ENCODE measurements around the gene GALNTL6.

GALNTL6 gene

GRCh38 chr4:172011196-172011595 is 198.0 kb downstream of the GALNTL6 start:
- peaks cover 6% of the 10 kb centered on the region for H3K4me1 Mint-ChIP-seq
- no peak overlapping the region for H3K27ac Mint-ChIP-seq
- H3K4me3 Mint-ChIP-seq = no peak overlapping the region
- H3K36me3 Mint-ChIP-seq = no peaks in the 10 kb centered on the region
- ATAC-seq = no peak
- H3K27me3 Mint-ChIP-seq = no peaks in the 10 kb centered on the region
- H3K9me3 Mint-ChIP-seq = peaks cover 7% of the 10 kb centered on the region

- Mint-ChIP-seq H3K27me3 (no peaks in the 10 kb centered on the region), H3K36me3 (no peaks in the 10 kb centered on the region), H3K4me1 (no peaks in the 10 kb centered on the region)
Observed at GRCh38 chr4:172018358-172018757, 205.2 kb downstream of the GALNTL6 start.

GRCh38 chr4:172035562-172035961 is 222.4 kb downstream of the GALNTL6 start:
- Mint-ChIP-seq H3K27me3 (no peaks in the 10 kb centered on the region), H3K27ac (no peak overlapping the region), H3K4me1 (no peaks in the 10 kb centered on the region), H3K4me3 (no peak overlapping the region), H3K36me3 (no peaks in the 10 kb centered on the region), H3K9me3 (no peaks in the 10 kb centered on the region)
- no peak for ATAC-seq

More at GRCh38 chr4:172018358-172018757, 205.2 kb downstream of the GALNTL6 start:
- Mint-ChIP-seq H3K9me3 (peaks cover 6% of the 10 kb centered on the region), H3K27ac (no peak overlapping the region), H3K4me3 (no peak overlapping the region)
- no peak for ATAC-seq

GRCh38 chr4:172040766-172041165 is 227.6 kb downstream of the GALNTL6 start:
- Mint-ChIP-seq H3K4me3 (no peak overlapping the region), H3K27ac (no peak overlapping the region), H3K4me1 (no peaks in the 10 kb centered on the region), H3K36me3 (no peaks in the 10 kb centered on the region), H3K9me3 (no peaks in the 10 kb centered on the region), H3K27me3 (no peaks in the 10 kb centered on the region)
- no peak for ATAC-seq

GRCh38 chr4:172042714-172043114 is 229.5 kb downstream of the GALNTL6 start:
- H3K27ac Mint-ChIP-seq = no peak overlapping the region
- H3K36me3 Mint-ChIP-seq = no peaks in the 10 kb centered on the region
- no peaks in the 10 kb centered on the region for H3K27me3 Mint-ChIP-seq
- no peak for ATAC-seq
- no peaks in the 10 kb centered on the region for H3K9me3 Mint-ChIP-seq
- H3K4me3 Mint-ChIP-seq = no peak overlapping the region
- H3K4me1 Mint-ChIP-seq = no peaks in the 10 kb centered on the region

- Mint-ChIP-seq H3K27ac (no peak overlapping the region), H3K36me3 (no peaks in the 10 kb centered on the region), H3K4me3 (no peak overlapping the region), H3K9me3 (no peaks in the 10 kb centered on the region), H3K4me1 (no peaks in the 10 kb centered on the region), H3K27me3 (no peaks in the 10 kb centered on the region)
- no peak for ATAC-seq
Observed at GRCh38 chr4:172045981-172046380, 232.8 kb downstream of the GALNTL6 start.

GRCh38 chr4:172048666-172049065 is 235.5 kb downstream of the GALNTL6 start:
- ATAC-seq = no peak
- no peaks in the 10 kb centered on the region for H3K9me3 Mint-ChIP-seq
- H3K36me3 Mint-ChIP-seq = no peaks in the 10 kb centered on the region
- H3K27me3 Mint-ChIP-seq = no peaks in the 10 kb centered on the region
- no peaks in the 10 kb centered on the region for H3K4me1 Mint-ChIP-seq
- H3K27ac Mint-ChIP-seq = no peak overlapping the region
- H3K4me3 Mint-ChIP-seq = no peak overlapping the region

GRCh38 chr4:172050911-172051310 is 237.7 kb downstream of the GALNTL6 start:
- Mint-ChIP-seq H3K27me3 (no peaks in the 10 kb centered on the region), H3K27ac (no peak overlapping the region), H3K9me3 (no peaks in the 10 kb centered on the region), H3K4me3 (no peak overlapping the region), H3K4me1 (no peaks in the 10 kb centered on the region), H3K36me3 (no peaks in the 10 kb centered on the region)
- ATAC-seq = no peak

- H3K27me3 Mint-ChIP-seq = no peaks in the 10 kb centered on the region
- H3K4me1 Mint-ChIP-seq = no peaks in the 10 kb centered on the region
- no peak overlapping the region for H3K27ac Mint-ChIP-seq
- no peaks in the 10 kb centered on the region for H3K36me3 Mint-ChIP-seq
- no peaks in the 10 kb centered on the region for H3K9me3 Mint-ChIP-seq
- no peak overlapping the region for H3K4me3 Mint-ChIP-seq
- ATAC-seq = no peak
Observed at GRCh38 chr4:172055046-172055445, 241.8 kb downstream of the GALNTL6 start.

GRCh38 chr4:172055498-172055897 is 242.3 kb downstream of the GALNTL6 start:
- Mint-ChIP-seq H3K27ac (no peak overlapping the region), H3K9me3 (no peaks in the 10 kb centered on the region), H3K4me3 (no peak overlapping the region), H3K36me3 (no peaks in the 10 kb centered on the region), H3K27me3 (no peaks in the 10 kb centered on the region), H3K4me1 (no peaks in the 10 kb centered on the region)
- ATAC-seq = no peak

- no peaks in the 10 kb centered on the region for H3K4me1 Mint-ChIP-seq
- no peaks in the 10 kb centered on the region for H3K9me3 Mint-ChIP-seq
- H3K27me3 Mint-ChIP-seq = no peaks in the 10 kb centered on the region
- H3K27ac Mint-ChIP-seq = no peak overlapping the region
- H3K4me3 Mint-ChIP-seq = no peak overlapping the region
- no peaks in the 10 kb centered on the region for H3K36me3 Mint-ChIP-seq
- ATAC-seq = no peak
Observed at GRCh38 chr4:172061204-172061603, 248.0 kb downstream of the GALNTL6 start.

GRCh38 chr4:172068506-172068905 is 255.3 kb downstream of the GALNTL6 start:
- Mint-ChIP-seq H3K27me3 (no peaks in the 10 kb centered on the region), H3K4me1 (no peaks in the 10 kb centered on the region), H3K27ac (no peak overlapping the region), H3K4me3 (no peak overlapping the region), H3K9me3 (no peaks in the 10 kb centered on the region), H3K36me3 (no peaks in the 10 kb centered on the region)
- ATAC-seq = no peak

- H3K4me1 Mint-ChIP-seq = no peaks in the 10 kb centered on the region
- ATAC-seq = no peak
- H3K4me3 Mint-ChIP-seq = no peak overlapping the region
- no peaks in the 10 kb centered on the region for H3K36me3 Mint-ChIP-seq
- H3K27me3 Mint-ChIP-seq = no peaks in the 10 kb centered on the region
- H3K27ac Mint-ChIP-seq = no peak overlapping the region
- H3K9me3 Mint-ChIP-seq = peaks cover 7% of the 10 kb centered on the region
Observed at GRCh38 chr4:172073590-172073989, 260.4 kb downstream of the GALNTL6 start.

GRCh38 chr4:172083272-172083671 is 270.1 kb downstream of the GALNTL6 start:
- ATAC-seq = no peak
- no peaks in the 10 kb centered on the region for H3K9me3 Mint-ChIP-seq

GRCh38 chr4:172088556-172088955 is 275.4 kb downstream of the GALNTL6 start:
- ATAC-seq = no peak
- no peaks in the 10 kb centered on the region for H3K9me3 Mint-ChIP-seq
- no peaks in the 10 kb centered on the region for H3K27me3 Mint-ChIP-seq
- H3K36me3 Mint-ChIP-seq = no peaks in the 10 kb centered on the region
- no peaks in the 10 kb centered on the region for H3K4me1 Mint-ChIP-seq
- H3K4me3 Mint-ChIP-seq = no peak overlapping the region
- no peak overlapping the region for H3K27ac Mint-ChIP-seq

More at GRCh38 chr4:172083272-172083671, 270.1 kb downstream of the GALNTL6 start:
- no peaks in the 10 kb centered on the region for H3K27me3 Mint-ChIP-seq
- no peaks in the 10 kb centered on the region for H3K36me3 Mint-ChIP-seq
- no peak overlapping the region for H3K4me3 Mint-ChIP-seq
- H3K4me1 Mint-ChIP-seq = no peaks in the 10 kb centered on the region
- no peak overlapping the region for H3K27ac Mint-ChIP-seq

- Mint-ChIP-seq H3K27me3 (no peaks in the 10 kb centered on the region), H3K4me1 (no peaks in the 10 kb centered on the region), H3K9me3 (no peaks in the 10 kb centered on the region), H3K36me3 (no peaks in the 10 kb centered on the region), H3K4me3 (no peak overlapping the region), H3K27ac (no peak overlapping the region)
- ATAC-seq = no peak
Observed at GRCh38 chr4:172095161-172095560, 282.0 kb downstream of the GALNTL6 start.

GRCh38 chr4:172096786-172097185 is 283.6 kb downstream of the GALNTL6 start:
- no peaks in the 10 kb centered on the region for H3K27me3 Mint-ChIP-seq
- H3K9me3 Mint-ChIP-seq = no peaks in the 10 kb centered on the region
- H3K4me3 Mint-ChIP-seq = no peak overlapping the region
- H3K27ac Mint-ChIP-seq = no peak overlapping the region
- H3K4me1 Mint-ChIP-seq = no peaks in the 10 kb centered on the region
- H3K36me3 Mint-ChIP-seq = no peaks in the 10 kb centered on the region
- no peak for ATAC-seq

All from stimulated activated memory B cell treated with anti-CD40 and anti-IgM and Interleukin-4, amounts not matched to agents 10 μg/mL and 1 μg/mL and 100 μg/mL, for 72 hours (primary cell).